SK-N-SH treated with all-trans-retinoic acid at 6 μM for 48 hours (cell line): Measurements from ENCODE around the gene ZNF362.

Experiments
- ATAC-seq: fragments of 200-7000 bp; cut with Tn5 transposase; 3 replicates; pipeline ENCODE4 v1.9.1; 2020; ENCODE audit warnings: mild to moderate bottlenecking, moderate library complexity
- BACH2 ChIP-seq: fragments of 250-450 bp; sonication (Bioruptor Pico); IDR thresholded peaks from 2 replicates; pipeline ENCODE4 v1.9.0; 2021; ENCODE audit warnings: mild to moderate bottlenecking, borderline replicate concordance
- CREB5 ChIP-seq: fragments of 250-450 bp; sonication (Bioruptor Pico); IDR thresholded peaks from 2 replicates; pipeline ENCODE4 v1.5.1; 2020; ENCODE audit warnings: low read depth, mild to moderate bottlenecking, moderate library complexity
- CSDC2 ChIP-seq: fragments of 250-450 bp; sonication (Bioruptor Pico); IDR thresholded peaks from 2 replicates; pipeline ENCODE4 v1.5.0; 2020; ENCODE audit warnings: mild to moderate bottlenecking, moderate library complexity
- CSRNP3 ChIP-seq: fragments of 250-450 bp; sonication (Bioruptor Pico); IDR thresholded peaks from 2 replicates; pipeline ENCODE4 v1.5.1; 2021; ENCODE audit warnings: mild to moderate bottlenecking, moderate library complexity
- ESRRG ChIP-seq: fragments of 250-450 bp; sonication (Bioruptor Pico); IDR thresholded peaks from 2 replicates; pipeline ENCODE4 v1.6.1; 2021; ENCODE audit warnings: mild to moderate bottlenecking
- GLIS3 ChIP-seq: fragments of 250-450 bp; sonication (Bioruptor Pico); IDR thresholded peaks from 2 replicates; pipeline ENCODE4 v1.5.0; 2020; ENCODE audit warnings: mild to moderate bottlenecking, moderate library complexity
- ISL1 ChIP-seq: fragments of 250-450 bp; sonication (Bioruptor Pico); IDR thresholded peaks from 2 replicates; pipeline ENCODE4 v2.1.2; 2022; ENCODE audit warnings: mild to moderate bottlenecking, moderate library complexity
- PATZ1 ChIP-seq: fragments of 250-450 bp; sonication (Bioruptor Pico); IDR thresholded peaks from 2 replicates; pipeline ENCODE4 v1.8.0; 2020; ENCODE audit warnings: mild to moderate bottlenecking, moderate library complexity, borderline replicate concordance
- POU6F1 ChIP-seq: fragments of 250-450 bp; sonication (Bioruptor Pico); IDR thresholded peaks from 2 replicates; pipeline ENCODE4 v1.8.0; 2021; ENCODE audit warnings: low read depth, mild to moderate bottlenecking, moderate library complexity, borderline replicate concordance
- PPARA ChIP-seq: fragments of 250-450 bp; sonication (Bioruptor Pico); IDR thresholded peaks from 2 replicates; pipeline ENCODE4 v1.5.0; 2020; ENCODE audit warnings: mild to moderate bottlenecking, borderline replicate concordance
- RARB ChIP-seq: fragments of 250-450 bp; sonication (Bioruptor Pico); IDR thresholded peaks from 2 replicates; pipeline ENCODE4 v1.8.0; 2021; ENCODE audit warnings: mild to moderate bottlenecking, moderate library complexity
- SNAI2 ChIP-seq: fragments of 250-450 bp; sonication (Bioruptor Pico); IDR thresholded peaks from 2 replicates; pipeline ENCODE4 v1.5.0; 2020; ENCODE audit warnings: mild to moderate bottlenecking, moderate library complexity
- TOX ChIP-seq: fragments of 250-450 bp; sonication (Bioruptor Pico); IDR thresholded peaks from 2 replicates; pipeline ENCODE4 v1.8.0; 2021; ENCODE audit warnings: mild to moderate bottlenecking, moderate library complexity, borderline replicate concordance
- TSHZ2 ChIP-seq: fragments of 250-450 bp; sonication (Bioruptor Pico); IDR thresholded peaks from 2 replicates; pipeline ENCODE4 v1.5.0; 2020; ENCODE audit warnings: mild to moderate bottlenecking, moderate library complexity
- ZC3H10 ChIP-seq: fragments of 250-450 bp; sonication (Bioruptor Pico); IDR thresholded peaks from 2 replicates; pipeline ENCODE4 v1.5.1; 2021; ENCODE audit warnings: mild to moderate bottlenecking, moderate library complexity
- ZFP3 ChIP-seq: fragments of 250-450 bp; sonication (Bioruptor Pico); IDR thresholded peaks from 2 replicates; pipeline ENCODE4 v1.5.0; 2020; ENCODE audit warnings: mild to moderate bottlenecking, moderate library complexity
- ZFP30 ChIP-seq: fragments of 450-650 bp; formaldehyde crosslinking; IDR thresholded peaks from 2 replicates; pipeline ENCODE4 v1.5.0; 2022; ENCODE audit warnings: mild to moderate bottlenecking, moderate library complexity
- ZNF565 ChIP-seq: fragments of 450-650 bp; formaldehyde crosslinking; conservative IDR thresholded peaks from 2 replicates; pipeline ENCODE4 v1.5.0; 2020; ENCODE audit warnings: low read depth, mild to moderate bottlenecking, moderate library complexity
- ZNF70 ChIP-seq: fragments of 450-650 bp; formaldehyde crosslinking; IDR thresholded peaks from 2 replicates; pipeline ENCODE4 v1.5.0; 2020; ENCODE audit warnings: mild to moderate bottlenecking, moderate library complexity
- ZNF8 ChIP-seq: fragments of 450-650 bp; formaldehyde crosslinking; IDR thresholded peaks from 2 replicates; pipeline ENCODE4 v1.5.0; 2020; ENCODE audit warnings: mild to moderate bottlenecking, moderate library complexity

Gene ZNF362

GRCh38 chr1:33284049-33284448, 27.8 kb downstream of the ZNF362 start:
- no peak for ATAC-seq
- TF ChIP-seq GLIS3 (CRISPR knock-in tag): no peak
- 0 out of 2 replicates have a peak, but pooled peaks have one; percentile 25 for TF ChIP-seq ISL1 (CRISPR knock-in tag)

GRCh38 chr1:33286451-33287185, 30.3 kb downstream of the ZNF362 start:
- no peak for ATAC-seq

GRCh38 chr1:33287317-33287716, 31.0 kb downstream of the ZNF362 start:
- TF ChIP-seq CREB5: no peak
- TF ChIP-seq PPARA (CRISPR knock-in tag): no peak
- no peak for TF ChIP-seq SNAI2
- TF ChIP-seq PATZ1 (CRISPR knock-in tag): no peak
- no peak for TF ChIP-seq ZFP3 (CRISPR knock-in tag)
- TF ChIP-seq ZNF8: no peak
- TF ChIP-seq CSDC2: no peak
- no peak for TF ChIP-seq ZC3H10 (CRISPR knock-in tag)
- TF ChIP-seq POU6F1 (CRISPR knock-in tag): no peak
- ATAC-seq: no peak

More at GRCh38 chr1:33286451-33287185, 30.3 kb downstream of the ZNF362 start:
- TF ChIP-seq ISL1 (CRISPR knock-in tag): no peak
- TF ChIP-seq ZFP3 (CRISPR knock-in tag): no peak
- TF ChIP-seq TOX (CRISPR knock-in tag): no peak
- no peak for TF ChIP-seq CSDC2
- TF ChIP-seq ZNF8: no peak
- TF ChIP-seq ZNF70 (CRISPR knock-in tag): no peak
- no peak for TF ChIP-seq PPARA (CRISPR knock-in tag)
- no peak for TF ChIP-seq ESRRG (CRISPR knock-in tag)
- no peak for TF ChIP-seq ZFP30 (CRISPR knock-in tag)
- no peak for TF ChIP-seq SNAI2
- TF ChIP-seq TSHZ2 (CRISPR knock-in tag): no peak
- TF ChIP-seq GLIS3 (CRISPR knock-in tag): no peak
- TF ChIP-seq RARB: no peak
- TF ChIP-seq CSRNP3: no peak
- TF ChIP-seq BACH2 (CRISPR knock-in tag): no peak
- TF ChIP-seq ZNF565: no peak
- no peak for TF ChIP-seq ZC3H10 (CRISPR knock-in tag)
